K562 (cell line): ENCODE results near the gene DHX58. TPM values are rescaled to one million over a fixed set of nuclear protein-coding genes. Genes with fewer than 3 reads are reported as not detected.

Experiments used
- polyA plus RNA-seq, 8 experiments: library from polyadenylated mRNA; depleted of rRNA in 4 of 8; stranded (reverse) in 5 of 8; unstranded in 3 of 8; fragments of >200 nt; fragmentation: Nextera tagmentation in 2 of 8; fragmentation: Illumina TruSeq in 1 of 8; extraction: Ambion mirVana in 2 of 8; extraction: Trizol in 1 of 8; gene quantifications; 2 replicates each; pipeline versions ENCODE4 v1.2.1 to v1.2.3, GENCODE V29; 2011 to 2014; ENCODE audit warnings: inconsistent platforms in 1 of 8, missing spikeins in 1 of 8
- total RNA-seq, 7 experiments: library from RNA; depleted of rRNA in 6 of 7; stranded (reverse); fragments of >200 nt in 6 of 7; fragmentation: Illumina TruSeq in 2 of 7; extraction: Trizol in 2 of 7; gene quantifications; 2 replicates each; pipeline versions ENCODE4 v1.2.1 to v1.2.3, GENCODE V29; 2011 to 2021; ENCODE audit warnings: low replicate concordance in 1 of 7
- TF ChIP-seq, protein P1 (sequence below): sonication (generic); formaldehyde crosslinking; IDR thresholded peaks from 2 replicates; pipeline ENCODE4 v1.8.0; 2022; ENCODE audit warnings: missing genetic modification reagents, mild to moderate bottlenecking, moderate library complexity, borderline replicate concordance
- TF ChIP-seq, protein P2 (sequence below): fragments of 450-650 bp; formaldehyde crosslinking; IDR thresholded peaks from 2 replicates; pipeline ENCODE4 v1.4.0; 2020; ENCODE audit warnings: mild to moderate bottlenecking, moderate library complexity
- TF ChIP-seq, protein P3 (sequence below): fragments of 450-650 bp; formaldehyde crosslinking; IDR thresholded peaks from 2 replicates; pipeline ENCODE4 v1.4.0; 2020; ENCODE audit warnings: mild to moderate bottlenecking, moderate library complexity

DHX58 gene
- total and polyA plus RNA-seq, 9 of the 15 experiments (the other 6 are each of a cell fraction or from before 2014, with no cell fraction given): 0.15 to 3.0 (median 1.4) TPM

DNA sequence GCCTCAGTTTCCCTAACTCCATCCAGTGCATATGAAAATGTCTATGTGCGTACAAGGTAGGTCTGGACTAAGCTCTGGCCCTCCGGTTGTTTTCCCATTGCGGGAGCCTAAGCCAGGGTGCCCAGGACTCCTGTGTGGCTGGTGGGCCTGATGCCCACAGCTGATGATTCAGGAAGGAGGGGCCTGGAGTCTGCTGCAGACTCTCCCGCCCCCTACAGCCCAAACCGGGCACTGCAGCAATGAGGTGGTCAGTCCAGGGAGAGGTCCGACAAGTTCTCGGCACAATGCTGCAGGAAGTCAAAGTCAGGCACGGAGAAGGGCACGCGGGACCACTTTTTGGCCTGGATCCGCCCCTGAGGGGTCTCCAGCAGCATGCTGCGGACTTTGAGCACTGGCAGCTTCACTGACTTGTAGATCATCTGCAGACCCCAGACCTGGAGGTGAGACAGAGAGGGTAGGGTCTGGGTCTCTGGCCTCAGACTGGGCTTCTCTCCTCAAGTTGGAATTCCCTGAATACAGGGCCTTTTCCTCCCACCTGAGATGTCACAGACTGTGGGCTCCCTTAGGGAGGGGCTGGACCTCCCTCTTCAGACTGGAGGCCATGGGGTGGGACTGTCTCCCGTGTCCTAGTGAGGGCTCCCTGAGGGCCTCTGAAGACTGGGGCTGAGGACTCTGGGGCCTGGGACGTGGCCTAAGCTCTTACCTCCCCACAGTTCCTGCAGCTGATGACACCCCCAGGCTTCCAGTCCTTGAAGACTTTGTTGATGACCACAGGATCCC lies 10.8 kb downstream of the DHX58 start (continued):
- TF ChIP-seq, protein P1, sequence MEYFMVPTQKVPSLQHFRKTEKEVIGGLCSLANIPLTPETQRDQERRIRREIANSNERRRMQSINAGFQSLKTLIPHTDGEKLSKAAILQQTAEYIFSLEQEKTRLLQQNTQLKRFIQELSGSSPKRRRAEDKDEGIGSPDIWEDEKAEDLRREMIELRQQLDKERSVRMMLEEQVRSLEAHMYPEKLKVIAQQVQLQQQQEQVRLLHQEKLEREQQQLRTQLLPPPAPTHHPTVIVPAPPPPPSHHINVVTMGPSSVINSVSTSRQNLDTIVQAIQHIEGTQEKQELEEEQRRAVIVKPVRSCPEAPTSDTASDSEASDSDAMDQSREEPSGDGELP (CRISPR knock-in tag): peak; percentile 92
- TF ChIP-seq, protein P2, sequence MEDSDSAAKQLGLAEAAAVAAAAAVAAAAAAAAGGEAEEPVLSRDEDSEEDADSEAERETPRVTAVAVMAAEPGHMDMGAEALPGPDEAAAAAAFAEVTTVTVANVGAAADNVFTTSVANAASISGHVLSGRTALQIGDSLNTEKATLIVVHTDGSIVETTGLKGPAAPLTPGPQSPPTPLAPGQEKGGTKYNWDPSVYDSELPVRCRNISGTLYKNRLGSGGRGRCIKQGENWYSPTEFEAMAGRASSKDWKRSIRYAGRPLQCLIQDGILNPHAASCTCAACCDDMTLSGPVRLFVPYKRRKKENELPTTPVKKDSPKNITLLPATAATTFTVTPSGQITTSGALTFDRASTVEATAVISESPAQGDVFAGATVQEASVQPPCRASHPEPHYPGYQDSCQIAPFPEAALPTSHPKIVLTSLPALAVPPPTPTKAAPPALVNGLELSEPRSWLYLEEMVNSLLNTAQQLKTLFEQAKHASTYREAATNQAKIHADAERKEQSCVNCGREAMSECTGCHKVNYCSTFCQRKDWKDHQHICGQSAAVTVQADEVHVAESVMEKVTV (CRISPR knock-in tag): peak; percentile 63; the same call in 1 of the 2 replicates
- TF ChIP-seq, protein P3, sequence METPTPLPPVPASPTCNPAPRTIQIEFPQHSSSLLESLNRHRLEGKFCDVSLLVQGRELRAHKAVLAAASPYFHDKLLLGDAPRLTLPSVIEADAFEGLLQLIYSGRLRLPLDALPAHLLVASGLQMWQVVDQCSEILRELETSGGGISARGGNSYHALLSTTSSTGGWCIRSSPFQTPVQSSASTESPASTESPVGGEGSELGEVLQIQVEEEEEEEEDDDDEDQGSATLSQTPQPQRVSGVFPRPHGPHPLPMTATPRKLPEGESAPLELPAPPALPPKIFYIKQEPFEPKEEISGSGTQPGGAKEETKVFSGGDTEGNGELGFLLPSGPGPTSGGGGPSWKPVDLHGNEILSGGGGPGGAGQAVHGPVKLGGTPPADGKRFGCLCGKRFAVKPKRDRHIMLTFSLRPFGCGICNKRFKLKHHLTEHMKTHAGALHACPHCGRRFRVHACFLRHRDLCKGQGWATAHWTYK (CRISPR knock-in tag): no peak
